ENCODE data around the gene ABCC8.

- TF ChIP-seq DNMT1 (IDR thresholded peaks at IDR 0.05) (no peak), ZNF780A (CRISPR knock-in tag; IDR thresholded peaks at IDR 0.05) (no peak), NR2C1 (IDR thresholded peaks at IDR 0.05) (no peak), NR2C1 (tag; IDR thresholded peaks at IDR 0.05) (no peak), TFAM (CRISPR knock-in tag; conservative IDR thresholded peaks at IDR 0.05) (no peak), ZBTB17 (CRISPR knock-in tag; IDR thresholded peaks at IDR 0.05) (no peak), ZNF57 (CRISPR knock-in tag; IDR thresholded peaks at IDR 0.05) (no peak), ZNF146 (CRISPR knock-in tag; IDR thresholded peaks at IDR 0.05; ENCODE audit: unreplicated experiment) (no peak), JUNB (CRISPR knock-in tag; conservative IDR thresholded peaks at IDR 0.05) (no peak), GATAD2A (IDR thresholded peaks at IDR 0.05) (no peak)
- TF ChIP-seq, protein P1, sequence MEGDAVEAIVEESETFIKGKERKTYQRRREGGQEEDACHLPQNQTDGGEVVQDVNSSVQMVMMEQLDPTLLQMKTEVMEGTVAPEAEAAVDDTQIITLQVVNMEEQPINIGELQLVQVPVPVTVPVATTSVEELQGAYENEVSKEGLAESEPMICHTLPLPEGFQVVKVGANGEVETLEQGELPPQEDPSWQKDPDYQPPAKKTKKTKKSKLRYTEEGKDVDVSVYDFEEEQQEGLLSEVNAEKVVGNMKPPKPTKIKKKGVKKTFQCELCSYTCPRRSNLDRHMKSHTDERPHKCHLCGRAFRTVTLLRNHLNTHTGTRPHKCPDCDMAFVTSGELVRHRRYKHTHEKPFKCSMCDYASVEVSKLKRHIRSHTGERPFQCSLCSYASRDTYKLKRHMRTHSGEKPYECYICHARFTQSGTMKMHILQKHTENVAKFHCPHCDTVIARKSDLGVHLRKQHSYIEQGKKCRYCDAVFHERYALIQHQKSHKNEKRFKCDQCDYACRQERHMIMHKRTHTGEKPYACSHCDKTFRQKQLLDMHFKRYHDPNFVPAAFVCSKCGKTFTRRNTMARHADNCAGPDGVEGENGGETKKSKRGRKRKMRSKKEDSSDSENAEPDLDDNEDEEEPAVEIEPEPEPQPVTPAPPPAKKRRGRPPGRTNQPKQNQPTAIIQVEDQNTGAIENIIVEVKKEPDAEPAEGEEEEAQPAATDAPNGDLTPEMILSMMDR (IDR thresholded peaks at IDR 0.05 in 2 of 3, conservative IDR thresholded peaks at IDR 0.05 in 1 of 3; ENCODE audit: insufficient read depth in 2 of 3, low read depth in 1 of 3, low read length in 3 of 3): no peak
Measured at GRCh38 chr11:17401841-17402240, 74.8 kb downstream of the ABCC8 start.
